Nucleus accumbens (tissue), 56 donors: ENCODE measurements around the gene FAM131A.

ENCODE experiments used
- DNase-seq, 56 donors: peaks; one replicate each; lab custom pipeline; 2025; lab: John Stamatoyannopoulos, UW

Gene FAM131A

GRCh38 chr3:184354121-184354728 lies 16.8 kb downstream of the FAM131A start:
- DNase-seq = peak in 21 of 56 donors; percentile 13 to 67 (median 24)

GRCh38 chr3:184354754-184355153 lies 17.4 kb downstream of the FAM131A start:
- DNase-seq = no peak

- DNase-seq = no peak
Measured at GRCh38 chr3:184355261-184356040, 18.1 kb downstream of the FAM131A start.

GRCh38 chr3:184357248-184358123 lies 20.1 kb downstream of the FAM131A start:
- DNase-seq = no peak

GRCh38 chr3:184358124-184358767 lies 20.8 kb downstream of the FAM131A start:
- DNase-seq = no peak

- no peak for DNase-seq
Measured at GRCh38 chr3:184358921-184359350, 21.5 kb downstream of the FAM131A start.

- DNase-seq = peak in 50 of 56 donors; percentile 6 to 85 (median 65)
Measured at GRCh38 chr3:184359610-184360009, 22.2 kb downstream of the FAM131A start.

GRCh38 chr3:184360070-184360928 lies 22.9 kb downstream of the FAM131A start:
- DNase-seq = peak in 12 of 56 donors; percentile 8 to 63 (median 28)

- DNase-seq = peak in 3 of 56 donors; percentile 37 to 54 (median 47)
Measured at GRCh38 chr3:184360929-184361531, 23.6 kb downstream of the FAM131A start.

- peak in 51 of 56 donors; percentile 13 to 88 (median 62) for DNase-seq
Measured at GRCh38 chr3:184361532-184361931, 24.1 kb downstream of the FAM131A start, which contains the start of the genes CLCN2 and POLR2H. Gene CLCN2, minus strand, starts transcription at chr3:184361605. Its CDS starts 126 bp downstream, at chr3:184361479. Gene POLR2H, plus strand, starts transcription at chr3:184361710. Its CDS starts 1,783 bp downstream, at chr3:184363493.

- peak in 48 of 56 donors; percentile 47 to 93 (median 78) for DNase-seq
Measured at GRCh38 chr3:184361932-184362667, 24.7 kb downstream of the FAM131A start.

- DNase-seq = peak; percentile 38 to 95 (median 89)
Measured at GRCh38 chr3:184362668-184363546, 25.5 kb downstream of the FAM131A start.

GRCh38 chr3:184366619-184367289 lies 29.4 kb downstream of the FAM131A start:
- DNase-seq = no peak

- no peak for DNase-seq
Measured at GRCh38 chr3:184368116-184368515, 30.7 kb downstream of the FAM131A start.

- DNase-seq = peak in 30 of 56 donors; percentile 6 to 65 (median 33)
Measured at GRCh38 chr3:184368586-184369183, 31.3 kb downstream of the FAM131A start.

GRCh38 chr3:184371570-184372018 lies 34.2 kb downstream of the FAM131A start:
- peak in 53 of 56 donors; percentile 16 to 86 (median 58) for DNase-seq
